HepG2 (cell line): Measurements from ENCODE around the gene FAM219B. TPM values are rescaled to one million over a fixed set of nuclear protein-coding genes. Genes with fewer than 3 reads are reported as not detected.
A peak's percentile ranks its signal among the peaks of the same experiment; 100 is the strongest.

Source experiments
- GATAD1 ChIP-seq: IDR thresholded peaks from 2 replicates; pipeline ENCODE4 v1.6.1; 2016; ENCODE audit warnings: missing genetic modification reagents, missing compliant biosample characterization
- MTA3 ChIP-seq: sonication (generic); formaldehyde crosslinking; IDR thresholded peaks from 2 replicates; pipeline ENCODE4 v1.4.0; 2020; ENCODE audit warnings: missing genetic modification reagents
- MYC ChIP-seq: sonication (generic); formaldehyde crosslinking; IDR thresholded peaks from 2 replicates; pipeline ENCODE4 v1.9.0; 2021; ENCODE audit warnings: missing genetic modification reagents, borderline replicate concordance
- NFRKB ChIP-seq: fragments of 450-650 bp; IDR thresholded peaks from 2 replicates; pipeline ENCODE4 v1.6.1; 2017
- RAD51 ChIP-seq: fragments of 450-650 bp; IDR thresholded peaks from 2 replicates; pipeline ENCODE4 v1.6.1; 2016; ENCODE audit warnings: borderline replicate concordance
- SIX1 ChIP-seq: sonication (generic); formaldehyde crosslinking; IDR thresholded peaks from 2 replicates; pipeline ENCODE4 v1.4.0; 2020; ENCODE audit warnings: missing genetic modification reagents, borderline replicate concordance
- ZBTB49 ChIP-seq: sonication (generic); formaldehyde crosslinking; IDR thresholded peaks from 2 replicates; pipeline ENCODE4 v1.4.0; 2020; ENCODE audit warnings: missing genetic modification reagents, borderline replicate concordance
- ZMYM3 ChIP-seq: sonication (generic); formaldehyde crosslinking; IDR thresholded peaks from 2 replicates; pipeline ENCODE4 v1.5.1; 2020; ENCODE audit warnings: mild to moderate bottlenecking, missing genetic modification reagents
- ZNF17 ChIP-seq: sonication (generic); formaldehyde crosslinking; IDR thresholded peaks from 2 replicates; pipeline ENCODE4 v1.5.0; 2020; ENCODE audit warnings: mild to moderate bottlenecking, missing genetic modification reagents
- ZNF451 ChIP-seq: sonication (generic); formaldehyde crosslinking; IDR thresholded peaks from 2 replicates; pipeline ENCODE4 v1.5.0; 2020; ENCODE audit warnings: mild to moderate bottlenecking, missing genetic modification reagents
- ZNF558 ChIP-seq: sonication (generic); formaldehyde crosslinking; IDR thresholded peaks from 2 replicates; pipeline ENCODE4 v1.9.0; 2022; ENCODE audit warnings: mild to moderate bottlenecking, missing genetic modification reagents, borderline replicate concordance
- ZNF569 ChIP-seq: sonication (generic); formaldehyde crosslinking; IDR thresholded peaks from 2 replicates; pipeline ENCODE4 v1.5.0; 2020; ENCODE audit warnings: mild to moderate bottlenecking, missing genetic modification reagents, moderate library complexity, borderline replicate concordance
- polyA plus RNA-seq, 8 experiments: library from polyadenylated mRNA; depleted of rRNA in 3 of 8; stranded (reverse) in 7 of 8; unstranded in 1 of 8; fragments of >200 nt; fragmentation: Illumina TruSeq in 4 of 8; extraction: Trizol in 4 of 8; gene quantifications; 2 replicates each; pipeline versions ENCODE4 v1.2.1 to v1.2.3, GENCODE V29; 2011 to 2016; ENCODE audit warnings: low read depth in 4 of 8, missing spikeins in 1 of 8, mixed read lengths in 1 of 8; ENCODE audit not compliant: insufficient read depth in 1 of 8
- total RNA-seq, 5 experiments: library from RNA; depleted of rRNA; stranded (reverse); fragments of >200 nt; fragmentation: Illumina TruSeq; extraction: Trizol; gene quantifications; 2 replicates each; pipeline ENCODE4 v1.2.3, GENCODE V29; 2016; ENCODE audit warnings: low read depth in 1 of 5
- TF ChIP-seq, protein P1 (sequence below): sonication (generic); formaldehyde crosslinking; IDR thresholded peaks from 2 replicates; pipeline ENCODE4 v1.4.0; 2020; ENCODE audit warnings: missing genetic modification reagents, borderline replicate concordance
- TF ChIP-seq, protein P2 (sequence below): sonication (generic); formaldehyde crosslinking; IDR thresholded peaks from 2 replicates; pipeline ENCODE4 v1.4.0; 2020; ENCODE audit warnings: missing genetic modification reagents, borderline replicate concordance
- TF ChIP-seq, protein P3 (sequence below): sonication (generic); formaldehyde crosslinking; IDR thresholded peaks from 2 replicates; pipeline ENCODE4 v1.5.1; 2020; ENCODE audit warnings: missing genetic modification reagents, mild to moderate bottlenecking, borderline replicate concordance

The FAM219B gene
- total and polyA plus RNA-seq, 2 of the 13 experiments (the other 11 are each of a cell fraction or from before 2014, with no cell fraction given) = 36.6 to 50.2 TPM

GRCh38 chr15:74937590-74938371 lies 31.1 kb upstream of the FAM219B start, which contains the start of gene COX5A (continued):
- TF ChIP-seq ZBTB49 (CRISPR knock-in tag) = no peak
- TF ChIP-seq MTA3 (CRISPR knock-in tag) = no peak
- TF ChIP-seq GATAD1 (CRISPR knock-in tag) = peak; percentile 71
- TF ChIP-seq NFRKB = no peak
- no peak for TF ChIP-seq RAD51
- no peak for TF ChIP-seq ZNF569 (CRISPR knock-in tag)
- peak; percentile 92; the same call in 1 of the 2 replicates for TF ChIP-seq ZNF558
- no peak for TF ChIP-seq SIX1 (CRISPR knock-in tag)
- 0 out of 2 replicates have a peak, but pooled peaks have one; percentile 36 for TF ChIP-seq ZMYM3 (CRISPR knock-in tag)
- TF ChIP-seq, protein P1, sequence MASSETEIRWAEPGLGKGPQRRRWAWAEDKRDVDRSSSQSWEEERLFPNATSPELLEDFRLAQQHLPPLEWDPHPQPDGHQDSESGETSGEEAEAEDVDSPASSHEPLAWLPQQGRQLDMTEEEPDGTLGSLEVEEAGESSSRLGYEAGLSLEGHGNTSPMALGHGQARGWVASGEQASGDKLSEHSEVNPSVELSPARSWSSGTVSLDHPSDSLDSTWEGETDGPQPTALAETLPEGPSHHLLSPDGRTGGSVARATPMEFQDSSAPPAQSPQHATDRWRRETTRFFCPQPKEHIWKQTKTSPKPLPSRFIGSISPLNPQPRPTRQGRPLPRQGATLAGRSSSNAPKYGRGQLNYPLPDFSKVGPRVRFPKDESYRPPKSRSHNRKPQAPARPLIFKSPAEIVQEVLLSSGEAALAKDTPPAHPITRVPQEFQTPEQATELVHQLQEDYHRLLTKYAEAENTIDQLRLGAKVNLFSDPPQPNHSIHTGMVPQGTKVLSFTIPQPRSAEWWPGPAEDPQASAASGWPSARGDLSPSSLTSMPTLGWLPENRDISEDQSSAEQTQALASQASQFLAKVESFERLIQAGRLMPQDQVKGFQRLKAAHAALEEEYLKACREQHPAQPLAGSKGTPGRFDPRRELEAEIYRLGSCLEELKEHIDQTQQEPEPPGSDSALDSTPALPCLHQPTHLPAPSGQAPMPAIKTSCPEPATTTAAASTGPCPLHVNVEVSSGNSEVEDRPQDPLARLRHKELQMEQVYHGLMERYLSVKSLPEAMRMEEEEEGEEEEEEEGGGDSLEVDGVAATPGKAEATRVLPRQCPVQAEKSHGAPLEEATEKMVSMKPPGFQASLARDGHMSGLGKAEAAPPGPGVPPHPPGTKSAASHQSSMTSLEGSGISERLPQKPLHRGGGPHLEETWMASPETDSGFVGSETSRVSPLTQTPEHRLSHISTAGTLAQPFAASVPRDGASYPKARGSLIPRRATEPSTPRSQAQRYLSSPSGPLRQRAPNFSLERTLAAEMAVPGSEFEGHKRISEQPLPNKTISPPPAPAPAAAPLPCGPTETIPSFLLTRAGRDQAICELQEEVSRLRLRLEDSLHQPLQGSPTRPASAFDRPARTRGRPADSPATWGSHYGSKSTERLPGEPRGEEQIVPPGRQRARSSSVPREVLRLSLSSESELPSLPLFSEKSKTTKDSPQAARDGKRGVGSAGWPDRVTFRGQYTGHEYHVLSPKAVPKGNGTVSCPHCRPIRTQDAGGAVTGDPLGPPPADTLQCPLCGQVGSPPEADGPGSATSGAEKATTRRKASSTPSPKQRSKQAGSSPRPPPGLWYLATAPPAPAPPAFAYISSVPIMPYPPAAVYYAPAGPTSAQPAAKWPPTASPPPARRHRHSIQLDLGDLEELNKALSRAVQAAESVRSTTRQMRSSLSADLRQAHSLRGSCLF = no peak
- TF ChIP-seq ZNF17 (CRISPR knock-in tag) = no peak
- TF ChIP-seq, protein P2, sequence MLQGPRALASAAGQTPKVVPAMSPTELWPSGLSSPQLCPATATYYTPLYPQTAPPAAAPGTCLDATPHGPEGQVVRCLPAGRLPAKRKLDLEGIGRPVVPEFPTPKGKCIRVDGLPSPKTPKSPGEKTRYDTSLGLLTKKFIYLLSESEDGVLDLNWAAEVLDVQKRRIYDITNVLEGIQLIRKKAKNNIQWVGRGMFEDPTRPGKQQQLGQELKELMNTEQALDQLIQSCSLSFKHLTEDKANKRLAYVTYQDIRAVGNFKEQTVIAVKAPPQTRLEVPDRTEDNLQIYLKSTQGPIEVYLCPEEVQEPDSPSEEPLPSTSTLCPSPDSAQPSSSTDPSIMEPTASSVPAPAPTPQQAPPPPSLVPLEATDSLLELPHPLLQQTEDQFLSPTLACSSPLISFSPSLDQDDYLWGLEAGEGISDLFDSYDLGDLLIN (CRISPR knock-in tag) = no peak
- peak; percentile 92 for TF ChIP-seq ZNF451 (CRISPR knock-in tag)
- peak; percentile 89 for TF ChIP-seq MYC (CRISPR knock-in tag)
- TF ChIP-seq, protein P3, sequence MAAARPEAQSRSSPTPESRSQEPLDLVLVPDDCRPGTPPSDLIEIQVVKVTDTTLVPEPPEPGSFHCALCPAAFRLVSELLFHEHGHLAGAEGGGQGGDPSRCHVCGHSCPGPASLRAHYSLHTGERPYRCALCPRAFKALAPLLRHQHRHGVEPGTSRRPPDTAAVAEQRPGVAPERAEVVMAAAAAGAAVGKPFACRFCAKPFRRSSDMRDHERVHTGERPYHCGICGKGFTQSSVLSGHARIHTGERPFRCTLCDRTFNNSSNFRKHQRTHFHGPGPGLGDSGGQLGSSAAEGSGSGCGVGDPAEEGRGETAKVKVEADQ (CRISPR knock-in tag) = 0 out of 2 replicates have a peak, but pooled peaks have one; percentile 36
